HEK293 (cell line): Measurements from ENCODE around the gene VEPH1.

Experiments used
- GLI4 ChIP-seq: fragments of 450-650 bp; formaldehyde crosslinking; IDR thresholded peaks from 2 replicates; pipeline ENCODE4 v1.5.1; 2016; ENCODE audit warnings: missing biosample characterization, missing genetic modification characterization
- ZNF654 ChIP-seq: fragments of 450-650 bp; formaldehyde crosslinking; IDR thresholded peaks from 2 replicates; pipeline ENCODE4 v1.5.1; 2016; ENCODE audit warnings: low read depth, missing biosample characterization, missing genetic modification characterization
- ZNF664 ChIP-seq: fragments of 450-650 bp; formaldehyde crosslinking; IDR thresholded peaks from 2 replicates; pipeline ENCODE4 v1.5.1; 2016; ENCODE audit warnings: missing biosample characterization, missing genetic modification characterization
- TF ChIP-seq, protein P1 (sequence below): fragments of 450-650 bp; formaldehyde crosslinking; IDR thresholded peaks from 2 replicates; pipeline ENCODE4 v1.5.1; 2016; ENCODE audit warnings: missing biosample characterization, missing genetic modification characterization

DNA sequence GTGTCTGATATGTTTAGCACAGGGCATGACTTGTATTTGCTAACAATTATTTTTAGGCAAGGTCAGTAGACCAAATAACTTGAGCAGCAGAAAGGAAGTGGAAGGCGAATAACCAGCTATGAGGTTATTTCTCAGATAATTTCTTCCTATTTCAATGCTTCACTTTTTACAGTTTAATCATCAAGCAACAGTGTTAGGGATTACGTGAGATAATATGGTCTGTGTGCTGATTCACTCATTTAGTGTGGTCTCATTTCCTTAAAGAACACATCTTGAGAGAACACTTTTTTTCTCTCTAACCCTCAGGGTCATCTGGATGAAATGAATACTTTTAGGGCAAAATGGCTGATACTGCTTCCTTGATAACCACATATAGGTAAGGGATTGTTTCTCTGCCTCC lies 217.2 kb downstream of the VEPH1 start:
- TF ChIP-seq ZNF654 (tag by site-specific recombination) (no peak), ZNF664 (no peak), GLI4 (tag by site-specific recombination) (no peak)
- TF ChIP-seq, protein P1, sequence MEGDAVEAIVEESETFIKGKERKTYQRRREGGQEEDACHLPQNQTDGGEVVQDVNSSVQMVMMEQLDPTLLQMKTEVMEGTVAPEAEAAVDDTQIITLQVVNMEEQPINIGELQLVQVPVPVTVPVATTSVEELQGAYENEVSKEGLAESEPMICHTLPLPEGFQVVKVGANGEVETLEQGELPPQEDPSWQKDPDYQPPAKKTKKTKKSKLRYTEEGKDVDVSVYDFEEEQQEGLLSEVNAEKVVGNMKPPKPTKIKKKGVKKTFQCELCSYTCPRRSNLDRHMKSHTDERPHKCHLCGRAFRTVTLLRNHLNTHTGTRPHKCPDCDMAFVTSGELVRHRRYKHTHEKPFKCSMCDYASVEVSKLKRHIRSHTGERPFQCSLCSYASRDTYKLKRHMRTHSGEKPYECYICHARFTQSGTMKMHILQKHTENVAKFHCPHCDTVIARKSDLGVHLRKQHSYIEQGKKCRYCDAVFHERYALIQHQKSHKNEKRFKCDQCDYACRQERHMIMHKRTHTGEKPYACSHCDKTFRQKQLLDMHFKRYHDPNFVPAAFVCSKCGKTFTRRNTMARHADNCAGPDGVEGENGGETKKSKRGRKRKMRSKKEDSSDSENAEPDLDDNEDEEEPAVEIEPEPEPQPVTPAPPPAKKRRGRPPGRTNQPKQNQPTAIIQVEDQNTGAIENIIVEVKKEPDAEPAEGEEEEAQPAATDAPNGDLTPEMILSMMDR = no peak
